K562 (cell line): ENCODE data around the gene COQ8B. TPM values are rescaled to one million over a fixed set of nuclear protein-coding genes. Genes with fewer than 3 reads are reported as not detected.

Experiments used
- ATF7 ChIP-seq: fragments of 450-650 bp; IDR thresholded peaks from 2 replicates; pipeline ENCODE4 v1.7.1; 2014; ENCODE audit warnings: mild to moderate bottlenecking, moderate library complexity
- C11orf30 ChIP-seq: fragments of 450-650 bp; IDR thresholded peaks from 2 replicates; pipeline ENCODE4 v1.6.1; 2016; ENCODE audit warnings: low read depth, mild to moderate bottlenecking
- CHCHD3 ChIP-seq: fragments of 250-450 bp; sonication (Bioruptor Pico); IDR thresholded peaks from 2 replicates; pipeline ENCODE4 v2.1.2; 2022; ENCODE audit warnings: mild to moderate bottlenecking
- ELK3 ChIP-seq: fragments of 450-650 bp; formaldehyde crosslinking; IDR thresholded peaks from 2 replicates; pipeline ENCODE4 v1.4.0; 2020; ENCODE audit warnings: mild to moderate bottlenecking
- IFI16 ChIP-seq: fragments of 250-450 bp; sonication (Bioruptor Pico); IDR thresholded peaks from 2 replicates; pipeline ENCODE4 v2.1.2; 2022; ENCODE audit warnings: mild to moderate bottlenecking, inconsistent platforms
- MEF2D ChIP-seq: conservative IDR thresholded peaks from 2 replicates; pipeline ENCODE4 v1.6.1; 2016; ENCODE audit warnings: low read depth, missing genetic modification characterization, missing compliant biosample characterization
- MYC ChIP-seq, 2 experiments: fragments of 250-450 bp in 1 of 2; sonication (Bioruptor Pico) in 1 of 2; IDR thresholded peaks; 2 replicates each; pipeline versions ENCODE4 v1.5.1 to v1.6.1; 2012 to 2021; ENCODE audit warnings: low read depth in 2 of 2, borderline replicate concordance in 1 of 2, improper control_type of control experiment in 1 of 2, low read length in 1 of 2, mild to moderate bottlenecking in 1 of 2, moderate library complexity in 1 of 2
- NFE2L1 ChIP-seq: fragments of 450-650 bp; IDR thresholded peaks from 2 replicates; pipeline ENCODE4 v1.6.1; 2016; ENCODE audit warnings: missing genetic modification characterization, low read depth, mild to moderate bottlenecking, missing compliant biosample characterization, moderate library complexity, borderline replicate concordance
- POLR3A ChIP-seq: IDR thresholded peaks from 2 replicates; pipeline ENCODE4 v1.6.1; 2011; ENCODE audit warnings: borderline replicate concordance, mild to moderate bottlenecking, moderate library complexity; ENCODE audit not compliant: insufficient read length, insufficient read depth; ENCODE audit errors: extremely low read depth
- RBM39 ChIP-seq: fragments of 200-400 bp; formaldehyde crosslinking; optimal IDR thresholded peaks from 2 replicates; pipeline ENCODE3; 2018; ENCODE audit warnings: low read depth, low read length
- SIRT6 ChIP-seq: IDR thresholded peaks from one replicate; pipeline ENCODE4 v1.6.1; 2012; ENCODE audit warnings: low read depth, mild to moderate bottlenecking, control low read depth, inconsistent platforms, low read length, moderate library complexity
- TAF1 ChIP-seq: IDR thresholded peaks from 2 replicates; pipeline ENCODE4 v1.6.1; 2011; ENCODE audit warnings: mild to moderate bottlenecking, low read length, moderate library complexity; ENCODE audit not compliant: insufficient read depth, control insufficient read depth, severe bottlenecking; ENCODE audit errors: extremely low read depth
- TOE1 ChIP-seq, 2 experiments: fragments of 450-650 bp in 1 of 2; sonication (generic) in 1 of 2; formaldehyde crosslinking in 1 of 2; IDR thresholded peaks; 2 replicates each; pipeline versions ENCODE4 v1.7.1 to v1.8.0; 2016 to 2022; ENCODE audit warnings: borderline replicate concordance in 2 of 2, mild to moderate bottlenecking in 2 of 2, antibody characterized with exemption in 1 of 2, inconsistent platforms in 1 of 2, low read depth in 1 of 2, missing genetic modification reagents in 1 of 2, moderate library complexity in 1 of 2
- ZNF146 ChIP-seq: IDR thresholded peaks from one replicate; pipeline ENCODE4 v1.6.1; 2018; ENCODE audit warnings: missing compliant biosample characterization; ENCODE audit not compliant: unreplicated experiment
- ZNF354B ChIP-seq: fragments of 250-450 bp; sonication (Bioruptor Pico); IDR thresholded peaks from 2 replicates; pipeline ENCODE4 v1.4.0; 2020
- ZNF644 ChIP-seq: fragments of 200-800 bp; sonication (Bioruptor generic); IDR thresholded peaks from 2 replicates; pipeline ENCODE4 v1.6.1; 2016; ENCODE audit warnings: low read depth, missing genetic modification characterization, missing compliant biosample characterization
- polyA plus RNA-seq, 8 experiments: library from polyadenylated mRNA; depleted of rRNA in 4 of 8; stranded (reverse) in 5 of 8; unstranded in 3 of 8; fragments of >200 nt; fragmentation: Nextera tagmentation in 2 of 8; fragmentation: Illumina TruSeq in 1 of 8; extraction: Ambion mirVana in 2 of 8; extraction: Trizol in 1 of 8; gene quantifications; 2 replicates each; pipeline versions ENCODE4 v1.2.1 to v1.2.3, GENCODE V29; 2011 to 2014; ENCODE audit warnings: inconsistent platforms in 1 of 8, missing spikeins in 1 of 8
- total RNA-seq, 7 experiments: library from RNA; depleted of rRNA in 6 of 7; stranded (reverse); fragments of >200 nt in 6 of 7; fragmentation: Illumina TruSeq in 2 of 7; extraction: Trizol in 2 of 7; gene quantifications; 2 replicates each; pipeline versions ENCODE4 v1.2.1 to v1.2.3, GENCODE V29; 2011 to 2021; ENCODE audit warnings: low replicate concordance in 1 of 7
- TF ChIP-seq, protein P1 (sequence below), 2 experiments: fragments of 450-650 bp; formaldehyde crosslinking in 1 of 2; IDR thresholded peaks; 2 replicates each; pipeline versions ENCODE4 v1.4.0 to v1.6.1; 2014 to 2020; ENCODE audit warnings: mild to moderate bottlenecking in 2 of 2, borderline replicate concordance in 1 of 2, low read depth in 1 of 2

The COQ8B gene
- total and polyA plus RNA-seq, 9 of the 15 experiments (the other 6 are each of a cell fraction or from before 2014, with no cell fraction given): 0.41 to 32.3 (median 12.9) TPM

- TF ChIP-seq, protein P1, sequence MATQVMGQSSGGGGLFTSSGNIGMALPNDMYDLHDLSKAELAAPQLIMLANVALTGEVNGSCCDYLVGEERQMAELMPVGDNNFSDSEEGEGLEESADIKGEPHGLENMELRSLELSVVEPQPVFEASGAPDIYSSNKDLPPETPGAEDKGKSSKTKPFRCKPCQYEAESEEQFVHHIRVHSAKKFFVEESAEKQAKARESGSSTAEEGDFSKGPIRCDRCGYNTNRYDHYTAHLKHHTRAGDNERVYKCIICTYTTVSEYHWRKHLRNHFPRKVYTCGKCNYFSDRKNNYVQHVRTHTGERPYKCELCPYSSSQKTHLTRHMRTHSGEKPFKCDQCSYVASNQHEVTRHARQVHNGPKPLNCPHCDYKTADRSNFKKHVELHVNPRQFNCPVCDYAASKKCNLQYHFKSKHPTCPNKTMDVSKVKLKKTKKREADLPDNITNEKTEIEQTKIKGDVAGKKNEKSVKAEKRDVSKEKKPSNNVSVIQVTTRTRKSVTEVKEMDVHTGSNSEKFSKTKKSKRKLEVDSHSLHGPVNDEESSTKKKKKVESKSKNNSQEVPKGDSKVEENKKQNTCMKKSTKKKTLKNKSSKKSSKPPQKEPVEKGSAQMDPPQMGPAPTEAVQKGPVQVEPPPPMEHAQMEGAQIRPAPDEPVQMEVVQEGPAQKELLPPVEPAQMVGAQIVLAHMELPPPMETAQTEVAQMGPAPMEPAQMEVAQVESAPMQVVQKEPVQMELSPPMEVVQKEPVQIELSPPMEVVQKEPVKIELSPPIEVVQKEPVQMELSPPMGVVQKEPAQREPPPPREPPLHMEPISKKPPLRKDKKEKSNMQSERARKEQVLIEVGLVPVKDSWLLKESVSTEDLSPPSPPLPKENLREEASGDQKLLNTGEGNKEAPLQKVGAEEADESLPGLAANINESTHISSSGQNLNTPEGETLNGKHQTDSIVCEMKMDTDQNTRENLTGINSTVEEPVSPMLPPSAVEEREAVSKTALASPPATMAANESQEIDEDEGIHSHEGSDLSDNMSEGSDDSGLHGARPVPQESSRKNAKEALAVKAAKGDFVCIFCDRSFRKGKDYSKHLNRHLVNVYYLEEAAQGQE (IDR thresholded peaks at IDR 0.05; ENCODE audit: borderline replicate concordance): peak; percentile 17; the same call in 1 of the 2 replicates
- TF ChIP-seq, protein P1 (CRISPR knock-in tag; IDR thresholded peaks at IDR 0.05; ENCODE audit: low read depth): no peak
- TF ChIP-seq RBM39 (peak; percentile 37), CHCHD3 (CRISPR knock-in tag) (no peak), C11orf30 (no peak), TAF1 (no peak), TOE1 (IDR thresholded peaks at IDR 0.05; ENCODE audit: borderline replicate concordance) (peak; percentile 93), TOE1 (CRISPR knock-in tag; IDR thresholded peaks at IDR 0.05; ENCODE audit: borderline replicate concordance, low read depth) (no peak), ZNF644 (no peak), MYC (IDR thresholded peaks at IDR 0.05; ENCODE audit: low read depth, low read length) (peak; percentile 60; the same call in 1 of the 2 replicates), MYC (CRISPR knock-in tag; IDR thresholded peaks at IDR 0.05; ENCODE audit: borderline replicate concordance, low read depth) (no peak), IFI16 (no peak), ZNF354B (CRISPR knock-in tag) (no peak), ATF7 (peak; percentile 94), ZNF146 (CRISPR knock-in tag) (no peak), SIRT6 (no peak), NFE2L1 (no peak), MEF2D (tag) (0 out of 2 replicates have a peak, but pooled peaks have one; percentile 33), POLR3A (no peak), ELK3 (CRISPR knock-in tag) (no peak)
Measured at GRCh38 chr19:40687525-40688016, 29.1 kb downstream of the COQ8B start (continued).
